GM21723 (cell line): ENCODE measurements around the gene RALGAPA2.
"Not testable (repeated sequence)": the region's sequence is repeated elsewhere in the genome, so short reads cannot be mapped to it uniquely, and the experiment has no call there.

ENCODE experiments used
- ATAC-seq: cut with Tn5 transposase; IDR thresholded peaks from one replicate; pipeline ENCODE4 v1.9.1; 2021; ENCODE audit warnings: mild to moderate bottlenecking, moderate library complexity; ENCODE audit not compliant: unreplicated experiment

Gene RALGAPA2

DNA sequence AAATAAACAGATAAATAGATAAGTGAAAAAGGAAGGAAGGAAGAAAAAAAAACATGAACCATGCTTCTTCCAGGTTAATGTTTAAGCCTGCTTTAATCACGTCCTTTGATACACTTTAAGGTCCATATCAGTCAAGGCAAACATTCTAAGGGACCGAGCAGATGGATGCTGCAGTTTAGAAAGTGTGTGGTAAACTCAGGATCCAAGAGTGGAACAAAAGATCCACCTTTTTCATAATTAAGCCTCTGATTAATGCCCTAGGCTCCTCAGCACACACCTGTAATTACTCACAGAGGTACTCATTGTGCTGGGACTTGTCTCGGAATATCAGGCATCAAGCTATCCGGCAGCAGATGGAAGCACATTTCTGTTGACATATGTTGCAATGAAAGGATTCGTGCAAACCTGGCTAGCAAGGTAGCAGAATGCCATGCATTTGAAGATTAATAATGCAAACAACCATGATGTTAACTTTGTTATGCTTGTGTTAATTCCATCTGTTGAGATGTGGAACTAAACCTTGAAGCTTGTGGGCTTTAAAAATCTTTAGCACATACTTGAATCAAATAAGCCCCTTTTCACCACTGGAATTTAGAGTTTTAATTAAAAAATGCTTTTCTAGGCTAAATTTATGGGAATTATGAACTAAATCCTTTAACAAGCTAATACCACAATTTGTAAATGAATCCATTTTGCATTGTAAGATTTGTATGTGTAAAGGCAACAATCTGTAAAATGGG, 163.7 kb downstream of the RALGAPA2 start:
- ATAC-seq, result no peak

DNA sequence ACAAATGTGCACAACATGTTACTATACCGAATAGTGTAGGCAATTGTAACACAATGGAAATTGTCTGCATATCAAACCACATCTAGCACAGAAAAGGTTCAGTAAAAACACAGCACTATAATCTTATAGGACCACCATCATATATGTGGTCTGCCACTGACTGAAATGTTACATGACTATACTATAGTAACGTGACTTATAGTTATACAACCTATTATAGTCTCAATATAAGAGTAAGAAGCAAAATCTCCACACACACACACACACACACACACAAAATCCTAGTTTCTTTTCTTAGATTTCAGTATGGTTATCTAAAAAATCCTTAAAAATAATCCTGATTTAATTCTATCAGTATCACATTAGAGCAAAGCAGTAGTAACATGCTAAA, 164.6 kb downstream of the RALGAPA2 start:
- no peak for ATAC-seq

DNA sequence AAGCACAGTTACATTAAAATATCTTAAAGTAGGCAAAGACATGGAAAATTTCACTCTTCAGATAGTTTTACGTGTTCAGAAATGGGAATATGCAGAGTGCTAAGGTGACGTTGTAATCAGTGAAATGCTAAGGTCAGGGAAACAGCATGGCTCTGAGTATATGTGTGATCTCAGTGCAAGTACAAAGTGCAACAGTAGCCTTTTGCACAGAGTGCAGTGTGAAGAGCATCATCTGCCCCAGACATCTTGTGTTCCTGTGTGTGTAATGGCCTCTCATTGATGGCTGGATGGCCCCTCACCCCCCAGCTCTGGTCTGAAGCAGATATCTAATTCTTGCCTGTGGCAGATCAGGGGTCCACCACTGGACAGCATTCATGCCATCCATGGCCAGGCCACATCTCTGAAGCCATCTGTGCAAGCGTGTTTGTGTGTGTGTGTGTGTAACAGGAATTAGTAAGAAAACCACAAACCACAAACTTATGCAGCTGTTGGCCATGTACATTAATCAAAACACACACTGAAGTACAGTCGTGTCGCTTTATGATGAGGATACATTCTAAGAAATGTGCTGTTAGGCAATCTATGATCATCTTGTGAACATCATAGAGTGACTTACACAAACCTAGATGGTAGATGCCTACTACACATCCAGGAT, 165.1 kb downstream of the RALGAPA2 start:
- ATAC-seq, result no peak

DNA sequence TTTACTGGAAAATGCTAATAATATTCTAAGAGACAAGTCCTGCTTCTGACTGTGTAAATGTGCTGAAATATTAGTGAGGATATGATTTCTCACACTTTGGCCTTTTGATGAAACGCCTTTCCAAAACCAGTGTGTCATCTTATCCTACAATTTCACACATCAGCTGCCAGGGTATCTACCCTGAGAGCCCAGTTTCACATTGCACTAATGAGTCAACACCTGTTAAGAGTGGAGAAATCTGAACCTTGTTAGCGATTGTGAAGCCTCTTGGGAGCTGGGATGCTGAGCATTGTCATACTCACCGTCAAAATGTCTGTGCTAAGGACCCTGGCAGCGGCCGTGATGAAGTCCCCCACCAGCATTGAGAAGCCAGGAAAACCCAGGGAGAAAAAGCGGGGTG, 166.0 kb downstream of the RALGAPA2 start:
- no peak for ATAC-seq

DNA sequence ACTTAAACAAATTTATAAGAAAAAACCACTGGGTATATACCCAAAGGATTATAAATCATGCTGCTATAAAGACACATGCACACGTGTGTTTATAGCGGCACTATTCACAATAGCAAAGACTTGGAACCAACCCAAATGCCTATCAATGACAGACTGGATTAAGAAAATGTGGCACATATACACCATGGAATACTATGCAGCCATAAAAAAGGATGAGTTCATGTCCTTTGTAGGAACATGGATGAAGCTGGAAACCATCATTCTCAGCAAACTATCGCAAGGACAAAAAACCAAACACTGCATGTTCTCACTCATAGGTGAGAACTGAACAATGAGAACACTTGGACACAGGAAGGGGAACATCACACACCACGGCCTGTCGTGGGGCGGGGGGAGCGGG, 169.1 kb downstream of the RALGAPA2 start:
- not testable (repeated sequence) for ATAC-seq

DNA sequence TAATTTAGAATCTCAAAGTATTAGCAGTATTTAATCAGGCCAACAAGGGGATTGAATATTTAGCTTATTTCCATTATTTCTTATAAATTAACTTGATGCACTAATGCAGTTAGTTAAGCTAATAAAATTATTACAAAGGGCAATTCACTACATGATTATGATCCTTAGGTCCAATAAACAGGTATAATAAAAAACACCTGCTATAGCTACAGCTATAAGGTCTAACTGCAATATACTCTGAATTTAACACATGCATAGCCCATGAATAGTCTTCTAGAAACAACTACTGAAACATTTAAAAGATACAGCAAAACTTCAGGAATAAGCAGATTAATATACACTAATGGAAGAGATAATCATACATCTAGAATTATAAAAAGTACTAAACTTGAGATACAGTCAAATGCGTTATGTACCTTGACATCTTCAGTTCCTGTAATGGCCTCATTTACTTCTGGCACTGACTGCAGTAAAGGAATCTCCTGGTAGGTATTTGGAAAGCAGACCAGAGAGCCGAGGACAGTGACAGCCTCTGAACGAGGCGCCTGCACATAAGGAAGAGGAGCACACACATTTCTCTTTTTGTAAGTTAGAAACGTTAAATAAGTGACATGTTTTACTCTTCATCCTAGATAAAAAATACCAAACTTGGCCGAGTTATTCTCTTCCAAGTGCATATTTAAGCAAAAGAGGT, 176.1 kb downstream of the RALGAPA2 start:
- ATAC-seq, result no peak

DNA sequence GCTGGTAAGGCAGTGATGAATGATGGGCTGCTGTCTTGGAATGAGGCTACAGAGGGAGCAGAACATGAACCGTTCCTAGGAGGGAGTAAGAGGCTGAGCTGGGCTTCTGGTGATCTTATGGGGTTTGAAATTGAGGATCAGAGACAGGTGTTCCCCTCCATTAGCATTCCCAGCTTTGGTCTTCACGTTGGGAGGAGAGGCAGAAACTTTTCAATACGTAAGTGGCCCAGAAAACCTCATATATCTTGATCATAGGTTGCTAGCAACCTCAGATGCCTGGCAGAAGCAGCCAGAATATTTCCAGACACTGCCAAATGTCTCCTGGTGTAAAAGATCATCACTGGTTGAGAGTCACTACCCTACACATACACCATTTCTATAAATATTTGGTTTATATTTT, 177.4 kb downstream of the RALGAPA2 start:
- ATAC-seq, result no peak

DNA sequence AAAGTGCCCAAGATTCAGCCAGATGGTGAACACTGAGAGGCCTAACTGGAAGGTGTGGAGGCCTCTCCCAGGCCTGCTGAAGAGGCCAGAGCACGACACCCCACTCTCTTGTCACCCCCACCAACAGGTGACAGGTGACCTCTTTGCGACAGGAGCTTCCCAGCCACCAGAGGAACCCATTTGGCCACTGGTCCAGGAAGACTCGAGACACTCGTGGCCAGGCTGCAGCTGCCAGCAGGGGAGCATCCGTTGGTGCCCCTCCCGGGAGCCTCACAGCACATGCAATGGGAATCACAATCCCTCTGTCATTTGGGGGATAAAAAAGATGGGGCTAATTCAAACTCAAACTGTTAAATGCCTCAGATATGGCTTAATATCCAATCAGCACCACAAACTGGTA, 181.2 kb downstream of the RALGAPA2 start:
- ATAC-seq, result no peak

DNA sequence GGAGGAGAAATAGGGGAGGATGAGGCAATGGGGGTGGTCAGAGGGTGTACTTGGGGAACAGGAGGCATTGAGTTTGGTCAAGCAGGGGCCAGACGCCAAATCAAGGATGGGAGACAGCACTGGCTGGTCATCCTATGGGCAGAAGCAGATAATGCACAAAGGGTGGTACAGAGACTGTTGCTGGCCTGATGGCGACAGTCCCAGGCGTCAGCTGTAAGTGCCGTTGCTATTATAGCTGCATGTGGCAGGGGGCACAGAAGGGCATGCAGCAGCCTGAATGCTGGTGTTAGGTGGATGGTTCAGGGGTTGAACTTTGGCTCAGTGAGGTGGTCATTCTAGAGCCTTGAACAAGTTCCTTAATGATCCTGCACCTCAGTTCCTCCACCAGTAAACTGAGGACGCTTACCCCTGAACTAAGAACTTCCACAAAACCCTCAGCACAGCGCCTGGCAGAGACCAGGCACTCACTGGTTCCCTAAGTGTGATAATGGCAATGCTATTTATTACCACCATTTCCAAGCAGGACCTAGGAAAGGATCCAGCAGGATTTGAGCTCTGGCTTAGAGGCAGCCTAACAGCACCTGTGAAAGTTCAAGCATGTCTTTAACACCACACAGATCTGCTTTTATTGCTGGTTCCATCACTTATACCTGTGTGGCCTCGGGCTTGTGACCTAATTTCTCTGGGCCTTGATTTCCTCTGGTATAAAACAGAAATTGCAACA, 181.9 kb downstream of the RALGAPA2 start:
- no peak for ATAC-seq

DNA sequence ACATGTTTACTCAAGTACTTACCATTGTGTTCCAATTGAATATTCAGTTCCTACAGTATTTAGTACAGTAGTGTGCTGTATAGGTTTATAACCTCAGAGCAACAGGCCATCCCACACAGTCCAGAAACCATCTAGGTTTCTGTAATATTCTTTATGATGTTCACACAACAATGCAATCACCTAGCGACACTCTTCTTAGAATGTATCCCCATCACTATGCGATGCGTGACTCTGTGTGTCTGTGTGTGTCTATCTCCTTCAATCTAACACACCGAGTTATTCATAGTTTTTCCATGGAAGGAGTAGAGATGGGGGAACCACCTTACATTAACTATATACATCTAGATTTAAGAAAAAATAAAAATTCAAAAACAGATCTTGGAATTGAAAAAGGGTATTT, 182.8 kb downstream of the RALGAPA2 start:
- no peak for ATAC-seq

DNA sequence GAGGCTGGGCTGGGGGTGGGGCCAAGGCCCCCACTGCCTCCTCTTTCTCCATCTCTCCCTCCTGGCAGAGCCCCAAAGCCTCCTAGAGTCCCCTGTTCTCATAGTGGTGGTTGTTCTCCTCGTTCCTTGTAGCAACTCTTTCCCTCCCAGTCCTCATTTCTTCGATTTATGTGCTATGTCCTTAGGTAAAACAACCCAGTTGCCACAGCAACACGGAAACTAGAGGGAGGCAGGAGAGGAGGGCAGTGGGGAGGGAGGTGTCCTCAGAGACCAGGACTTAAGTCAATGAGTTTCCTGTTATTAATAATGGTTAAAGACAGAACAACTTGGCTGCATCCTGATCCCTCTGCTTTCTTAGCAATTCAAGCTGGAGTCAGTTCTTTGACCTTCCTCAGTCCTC, 183.6 kb downstream of the RALGAPA2 start:
- ATAC-seq, result no peak

DNA sequence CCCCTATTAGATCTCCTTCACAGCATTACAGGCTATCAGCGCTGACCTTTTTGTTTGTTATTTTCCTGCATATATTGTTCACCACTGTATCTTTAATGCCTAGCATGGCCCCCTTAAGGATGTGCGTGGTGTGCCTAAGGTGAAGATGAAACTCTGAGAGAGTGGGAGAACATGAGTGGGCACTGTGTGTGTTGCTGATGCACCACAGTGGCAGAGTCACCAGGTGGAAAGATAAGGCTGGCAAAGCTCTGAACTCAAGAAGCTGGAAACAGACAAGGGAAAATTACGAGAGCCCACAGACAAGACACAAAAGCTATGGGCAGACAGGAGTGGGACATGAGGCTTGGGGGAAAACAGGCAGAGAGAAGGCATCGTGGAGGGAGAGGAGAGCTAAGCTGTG, 184.8 kb downstream of the RALGAPA2 start:
- no peak for ATAC-seq

DNA sequence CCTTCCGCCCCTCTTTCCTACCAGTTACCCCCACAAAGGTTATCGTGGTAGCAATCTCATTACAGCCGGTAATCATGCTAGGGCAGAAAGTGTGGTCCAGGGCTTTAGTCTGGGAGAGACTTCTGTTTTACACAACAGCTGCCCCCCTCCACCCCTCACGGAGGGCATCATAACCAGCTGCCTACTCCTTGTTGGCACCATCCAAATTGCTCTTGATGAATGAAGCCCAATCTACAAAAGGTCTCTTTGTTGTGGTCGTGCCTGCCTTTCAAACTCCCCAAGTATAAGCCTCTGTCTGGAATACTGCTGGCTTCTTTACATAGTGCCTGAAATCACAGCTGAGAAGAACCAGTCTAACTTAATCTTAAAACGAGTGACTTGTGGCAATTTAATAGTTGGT, 186.7 kb downstream of the RALGAPA2 start:
- ATAC-seq, result no peak

DNA sequence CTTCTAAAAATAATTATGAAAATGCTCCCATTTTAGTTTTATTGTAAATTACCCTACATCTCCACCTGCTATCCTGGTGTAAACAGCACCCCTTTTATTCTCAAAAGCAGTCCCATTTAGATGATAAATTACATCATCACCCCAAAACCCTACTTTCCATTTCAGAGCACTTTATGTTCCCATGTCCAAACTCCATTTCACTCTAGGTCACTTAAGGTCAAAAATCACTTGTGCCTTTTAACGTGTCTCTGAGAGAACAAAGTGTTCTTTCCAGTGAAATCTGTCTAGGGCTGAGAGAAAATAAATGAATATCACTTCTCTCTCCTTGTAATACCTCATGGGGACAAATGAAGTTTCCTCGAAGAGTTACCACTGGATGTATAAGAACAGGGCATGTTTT, 187.2 kb downstream of the RALGAPA2 start:
- no peak for ATAC-seq

DNA sequence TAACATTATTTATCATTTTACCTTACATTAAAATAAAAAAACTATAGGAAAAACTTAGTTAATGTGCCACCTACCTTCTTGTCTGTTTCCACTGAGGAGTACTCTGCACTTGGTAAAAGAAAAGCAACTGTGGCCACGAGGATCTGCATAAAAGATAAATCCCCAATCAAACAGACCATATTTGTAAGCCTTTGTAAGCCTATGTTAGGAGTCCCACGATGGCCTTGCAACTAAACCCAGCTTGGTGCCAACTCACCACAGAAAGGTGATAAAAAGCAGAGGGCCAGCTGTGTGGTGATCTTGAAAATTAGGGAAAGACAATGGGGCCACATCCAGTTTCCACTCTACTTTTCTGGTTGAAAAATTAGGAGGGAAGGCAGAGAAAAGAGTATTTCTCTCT, 187.7 kb downstream of the RALGAPA2 start:
- no peak for ATAC-seq

DNA sequence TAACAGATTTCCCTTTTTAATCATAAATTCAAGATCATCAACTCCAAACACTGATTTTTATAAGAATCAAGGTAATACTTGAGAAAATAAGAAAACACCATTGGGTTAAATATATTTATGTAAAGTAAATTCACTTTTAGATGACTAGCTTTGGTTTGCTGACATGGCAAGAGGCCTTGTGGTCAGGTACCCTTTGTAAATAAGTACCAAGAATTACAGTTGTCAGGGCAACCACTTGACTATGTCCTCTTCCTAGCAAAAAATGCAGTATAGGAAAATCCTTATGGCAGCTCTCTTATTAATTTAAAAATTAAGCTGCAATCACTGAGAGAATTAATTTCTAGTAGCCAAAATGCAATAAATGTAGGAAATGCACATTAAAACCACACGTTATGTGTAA, 190.7 kb downstream of the RALGAPA2 start:
- no peak for ATAC-seq

DNA sequence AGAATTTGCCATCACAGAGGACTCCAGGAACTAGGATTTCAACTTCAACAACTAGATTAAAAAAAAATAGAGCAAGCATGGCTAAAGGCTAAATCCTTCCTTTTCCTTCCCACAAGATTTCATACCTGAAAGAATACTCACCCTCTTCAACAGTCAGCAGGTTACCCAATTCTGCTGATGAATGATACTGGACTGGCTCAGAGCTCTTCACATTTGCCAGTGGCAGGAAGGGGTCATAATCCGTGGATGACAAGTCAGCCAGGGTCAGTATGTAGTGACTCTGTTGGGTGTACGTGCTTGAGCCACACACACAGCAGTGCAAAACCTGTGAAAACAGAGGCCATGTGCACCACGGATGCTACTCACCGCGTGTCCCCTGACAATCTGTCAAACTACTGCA, 191.7 kb downstream of the RALGAPA2 start:
- ATAC-seq, result no peak

DNA sequence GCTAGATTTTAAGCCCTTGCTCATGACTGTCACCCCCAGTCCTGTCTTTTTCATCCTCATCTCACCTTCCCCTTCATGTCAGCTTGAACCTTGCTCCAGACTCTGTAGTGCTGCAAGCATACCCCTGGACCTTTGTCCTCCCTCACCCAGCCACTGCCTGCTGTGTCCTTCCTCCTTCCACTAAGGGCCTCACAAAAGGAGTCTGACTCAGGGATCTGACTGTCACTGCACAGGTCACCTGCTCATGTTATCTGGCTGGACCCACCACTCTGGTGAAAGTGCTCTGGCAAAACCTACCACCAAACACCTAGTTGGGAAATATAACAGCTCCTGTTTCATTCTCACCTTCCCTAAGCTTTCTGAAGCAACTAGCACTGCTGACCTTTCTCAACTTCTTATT, 193.2 kb downstream of the RALGAPA2 start:
- ATAC-seq, result no peak

DNA sequence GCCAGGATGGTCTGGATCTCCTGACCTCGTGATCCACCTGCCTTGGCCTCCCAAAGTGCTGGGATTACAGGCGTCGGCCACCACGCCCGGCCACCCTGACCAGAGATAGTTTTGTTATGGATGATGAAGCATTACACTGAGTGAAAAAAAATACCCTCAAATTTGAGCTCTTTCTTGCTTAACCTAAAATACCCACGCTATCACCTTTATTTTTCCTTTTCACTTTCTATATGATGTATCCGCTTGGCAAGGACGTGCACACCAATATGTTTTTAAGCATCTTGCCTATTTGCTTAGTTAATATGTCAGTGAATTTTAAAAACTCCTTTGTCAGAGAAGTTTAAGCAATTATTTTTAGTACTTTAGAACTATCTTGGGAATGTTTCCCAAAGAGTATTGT, 194.2 kb downstream of the RALGAPA2 start:
- no peak for ATAC-seq

DNA sequence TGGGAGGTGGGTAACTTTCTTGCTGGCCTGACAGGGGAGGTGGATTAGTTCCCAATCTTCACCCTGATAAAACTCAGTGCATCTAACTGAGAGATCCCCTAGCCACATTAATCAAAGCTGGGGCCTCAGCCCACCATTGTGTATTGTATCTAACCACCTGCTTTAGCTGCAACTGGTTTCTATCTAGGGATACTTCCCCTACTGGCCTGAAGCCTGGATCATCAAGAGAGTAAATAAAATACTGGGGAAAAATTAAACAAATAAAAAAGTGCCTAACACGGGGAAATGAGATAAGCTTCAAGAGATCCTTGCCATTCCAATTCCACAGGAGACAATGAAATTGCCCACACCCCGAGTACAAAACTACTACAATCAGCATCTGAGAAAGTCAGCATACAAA, 195.1 kb downstream of the RALGAPA2 start:
- ATAC-seq, result no peak

DNA sequence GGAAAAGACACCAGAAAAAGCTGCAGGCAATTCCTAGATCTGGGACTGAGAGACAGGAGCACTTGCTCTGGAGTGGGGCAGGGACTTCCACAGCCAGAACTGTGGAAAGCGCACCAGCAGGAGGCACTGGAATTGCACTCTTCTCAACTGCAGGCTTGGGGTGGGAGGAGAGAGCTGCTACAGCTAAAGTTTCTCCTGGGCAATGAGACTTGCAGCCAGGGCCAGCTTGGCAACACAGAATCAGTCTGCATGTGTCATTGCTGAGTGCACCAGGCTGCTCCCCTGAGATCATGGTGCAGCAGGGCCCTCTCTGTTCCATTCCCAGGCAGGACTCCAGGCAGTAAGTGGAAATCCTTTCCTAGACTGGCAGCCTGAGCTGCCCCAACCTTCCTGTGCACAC, 198.7 kb downstream of the RALGAPA2 start:
- ATAC-seq, result no peak

DNA sequence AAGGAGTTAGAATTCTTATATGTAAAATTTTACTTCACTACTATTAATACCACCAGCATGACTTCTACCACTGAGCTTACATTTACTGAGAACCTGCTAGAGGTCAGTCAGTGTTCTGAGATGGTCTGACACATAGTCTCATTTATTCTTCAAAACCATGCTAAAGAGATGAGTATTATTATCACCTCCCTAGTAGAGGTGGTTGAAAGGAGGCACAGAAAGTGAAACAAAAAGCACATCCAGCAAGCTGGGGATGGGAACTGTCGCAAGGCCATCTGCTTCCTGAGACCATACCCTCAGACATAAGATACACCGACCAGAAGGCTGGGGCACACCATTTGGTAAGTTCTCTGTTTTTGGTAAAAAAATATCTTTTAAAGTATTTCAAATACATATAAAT, 206.9 kb downstream of the RALGAPA2 start:
- no peak for ATAC-seq
